Neural cell (in vitro differentiated cells): ENCODE data around the gene AK1. TPM values are rescaled to one million over a fixed set of nuclear protein-coding genes. Genes with fewer than 3 reads are reported as not detected.

Experiments
- H2AFZ ChIP-seq: fragments of 200-600, 300-800 bp; sonication (generic), shearing (Covaris generic); 2 replicates; pipeline ENCODE4 v1.6.0; 2014; ENCODE audit warnings: low read depth, mild to moderate bottlenecking, antibody characterized with exemption, low read length, moderate library complexity
- H3F3A ChIP-seq: fragments of 200-600 bp; shearing (Covaris generic); 2 replicates; pipeline ENCODE4 v1.6.1; 2016; ENCODE audit warnings: mild to moderate bottlenecking, moderate library complexity, mixed read lengths, antibody characterized with exemption, low read length; ENCODE audit not compliant: insufficient read depth, poor library complexity, severe bottlenecking
- H3K27ac ChIP-seq: fragments of 200-600, 300-800 bp; sonication (generic), shearing (Covaris generic); 2 replicates; pipeline ENCODE4 v1.5.1; 2014; ENCODE audit warnings: mild to moderate bottlenecking, low read length, moderate library complexity
- H3K27me3 ChIP-seq: fragments of 300-800, 200-600 bp; sonication (generic), shearing (Covaris generic); 2 replicates; pipeline ENCODE4 v1.6.0; 2014; ENCODE audit warnings: mild to moderate bottlenecking, low read depth, low read length, moderate library complexity; ENCODE audit not compliant: insufficient read depth
- H3K36me3 ChIP-seq: fragments of 300-800, 200-600 bp; sonication (generic), shearing (Covaris generic); 2 replicates; pipeline ENCODE4 v1.5.1; 2014; ENCODE audit warnings: mild to moderate bottlenecking, antibody characterized with exemption, low read length, moderate library complexity; ENCODE audit not compliant: insufficient read depth
- H3K4me2 ChIP-seq: fragments of 300-800, 200-600 bp; sonication (generic), shearing (Covaris generic); 2 replicates; pipeline ENCODE4 v1.6.0; 2014; ENCODE audit warnings: mild to moderate bottlenecking, low read length
- H3K4me3 ChIP-seq: fragments of 300-800, 200-600 bp; sonication (generic), shearing (Covaris generic); 2 replicates; pipeline ENCODE4 v1.5.1; 2014; ENCODE audit warnings: mild to moderate bottlenecking, low read length, moderate library complexity
- H3K79me2 ChIP-seq: fragments of 200-600 bp; shearing (Covaris generic); replicated peaks from 2 replicates; pipeline ENCODE4 v1.6.0; 2014; ENCODE audit warnings: mild to moderate bottlenecking, low read length, moderate library complexity; ENCODE audit not compliant: insufficient read depth
- H3K9ac ChIP-seq: fragments of 300-800, 200-600 bp; sonication (generic), shearing (Covaris generic); 2 replicates; pipeline ENCODE4 v1.6.1; 2016; ENCODE audit warnings: mild to moderate bottlenecking, low read length, mixed read lengths
- H3K9me2 ChIP-seq: fragments of 200-600 bp; shearing (Covaris generic); 2 replicates; pipeline ENCODE4 v1.6.1; 2016; ENCODE audit warnings: mild to moderate bottlenecking, low read length, mixed read lengths; ENCODE audit not compliant: insufficient read depth
- H3K9me3 ChIP-seq: fragments of 200-600, 300-800 bp; sonication (generic), shearing (Covaris generic); 2 replicates; pipeline ENCODE4 v1.6.1; 2016; ENCODE audit warnings: mild to moderate bottlenecking, mixed run types, low read length, moderate library complexity, mixed read lengths
- H4K20me1 ChIP-seq: fragments of 200-600 bp; shearing (Covaris generic); 2 replicates; pipeline ENCODE4 v1.6.1; 2016; ENCODE audit warnings: mild to moderate bottlenecking, mixed run types; ENCODE audit not compliant: insufficient read depth
- EP300 ChIP-seq: fragments of 450-650 bp; conservative IDR thresholded peaks from 2 replicates; pipeline ENCODE4 v1.6.1; 2014; ENCODE audit warnings: antibody characterized with exemption, mild to moderate bottlenecking, moderate library complexity; ENCODE audit not compliant: poor library complexity, severe bottlenecking
- EZH2 ChIP-seq: fragments of 200-600, 300-800 bp; shearing (Covaris generic), sonication (generic); IDR thresholded peaks from 2 replicates; pipeline ENCODE4 v1.6.1; 2014; ENCODE audit warnings: antibody characterized with exemption, low read length, borderline replicate concordance, mild to moderate bottlenecking; ENCODE audit not compliant: insufficient read depth, poor library complexity, severe bottlenecking
- MXI1 ChIP-seq: fragments of 450-650 bp; conservative IDR thresholded peaks from 2 replicates; pipeline ENCODE4 v1.6.1; 2014; ENCODE audit warnings: antibody characterized with exemption, mild to moderate bottlenecking; ENCODE audit not compliant: poor library complexity, severe bottlenecking
- POLR2AphosphoS5 ChIP-seq: IDR thresholded peaks from 2 replicates; pipeline ENCODE4 v1.6.1; 2012
- RAD21 ChIP-seq: fragments of 450-650 bp; conservative IDR thresholded peaks from 2 replicates; pipeline ENCODE4 v1.6.1; 2014; ENCODE audit warnings: antibody characterized with exemption, mild to moderate bottlenecking, moderate library complexity
- REST ChIP-seq: IDR thresholded peaks from 2 replicates; pipeline ENCODE4 v1.6.1; 2012; ENCODE audit warnings: borderline replicate concordance
- SMC3 ChIP-seq: fragments of 450-650 bp; conservative IDR thresholded peaks from 2 replicates; pipeline ENCODE4 v1.6.1; 2014; ENCODE audit warnings: antibody characterized with exemption, mild to moderate bottlenecking, moderate library complexity; ENCODE audit not compliant: poor library complexity
- TAF1 ChIP-seq: IDR thresholded peaks from 2 replicates; pipeline ENCODE4 v1.6.1; 2012; ENCODE audit warnings: low read depth
- polyA plus RNA-seq: library from polyadenylated mRNA; depleted of rRNA; stranded (reverse); fragments of >200 nt; gene quantifications from 2 replicates; pipeline ENCODE4 v1.2.3, GENCODE V29; 2014
- small RNA-seq, 3 experiments: library from RNA; depleted of rRNA; stranded (forward); fragments of <200 nt; gene quantifications; one replicate each; pipeline ENCODE3, GENCODE V24; 2012
- TF ChIP-seq, protein P1 (sequence below): fragments of 450-650 bp; IDR thresholded peaks from 2 replicates; pipeline ENCODE4 v1.5.1; 2014; ENCODE audit warnings: antibody characterized with exemption, mild to moderate bottlenecking, moderate library complexity; ENCODE audit not compliant: poor library complexity, severe bottlenecking

Gene AK1
- polyA plus RNA-seq, 1 donor from 2014 or later = 105 TPM

GRCh38 chr9:127817881-127818434 lies 59.5 kb downstream of the AK1 start:
- Histone ChIP-seq H4K20me1 (no peaks in the 10 kb centered on the region), H3K36me3 (no peaks in the 10 kb centered on the region), H3K79me2 (no peaks in the 10 kb centered on the region), H3K4me2 (no peak overlapping the region), H3K4me3 (no peak overlapping the region), H3K27me3 (no peaks in the 10 kb centered on the region), H3K9me2 (no peaks in the 10 kb centered on the region), H2AFZ (no peak overlapping the region), H3F3A (no peaks in the 10 kb centered on the region), H3K9me3 (no peaks in the 10 kb centered on the region), H3K9ac (no peak overlapping the region), H3K27ac (no peak overlapping the region)
- no peak for TF ChIP-seq POLR2AphosphoS5
- no peak for TF ChIP-seq SMC3
- no peak for TF ChIP-seq EZH2

DNA sequence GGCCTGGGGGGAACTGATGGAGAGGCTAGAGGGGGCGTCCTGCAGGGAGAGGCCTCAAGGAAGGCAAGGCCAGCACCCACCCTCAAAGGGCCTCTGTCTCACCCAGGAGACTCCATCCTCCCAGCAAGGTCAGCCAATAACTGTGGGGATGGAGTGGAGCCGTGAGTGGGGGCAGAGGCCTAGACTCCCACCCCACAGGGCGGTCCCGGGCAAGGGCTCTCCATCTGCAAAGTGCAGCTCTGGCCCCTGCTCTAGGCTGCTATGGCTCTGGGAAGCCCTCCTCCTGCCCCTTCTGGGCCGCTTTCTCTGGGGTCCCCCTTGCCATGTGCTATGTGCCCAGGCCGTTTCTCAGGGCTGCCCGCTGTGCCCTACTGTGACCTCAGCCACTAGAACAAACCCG lies 60.7 kb downstream of the AK1 start:
- H2AFZ ChIP-seq = no peak overlapping the region
- H3K9me2 ChIP-seq = no peaks in the 10 kb centered on the region
- H3K27ac ChIP-seq = no peak overlapping the region
- H3K9me3 ChIP-seq = no peaks in the 10 kb centered on the region
- no peaks in the 10 kb centered on the region for H4K20me1 ChIP-seq
- H3K79me2 ChIP-seq = no peaks in the 10 kb centered on the region
- H3K4me2 ChIP-seq = no peak overlapping the region
- H3K9ac ChIP-seq = no peak overlapping the region
- TF ChIP-seq MXI1 = no peak
- no peak for TF ChIP-seq EZH2
- TF ChIP-seq EP300 = no peak
- no peak for TF ChIP-seq REST
- TF ChIP-seq, protein P1, sequence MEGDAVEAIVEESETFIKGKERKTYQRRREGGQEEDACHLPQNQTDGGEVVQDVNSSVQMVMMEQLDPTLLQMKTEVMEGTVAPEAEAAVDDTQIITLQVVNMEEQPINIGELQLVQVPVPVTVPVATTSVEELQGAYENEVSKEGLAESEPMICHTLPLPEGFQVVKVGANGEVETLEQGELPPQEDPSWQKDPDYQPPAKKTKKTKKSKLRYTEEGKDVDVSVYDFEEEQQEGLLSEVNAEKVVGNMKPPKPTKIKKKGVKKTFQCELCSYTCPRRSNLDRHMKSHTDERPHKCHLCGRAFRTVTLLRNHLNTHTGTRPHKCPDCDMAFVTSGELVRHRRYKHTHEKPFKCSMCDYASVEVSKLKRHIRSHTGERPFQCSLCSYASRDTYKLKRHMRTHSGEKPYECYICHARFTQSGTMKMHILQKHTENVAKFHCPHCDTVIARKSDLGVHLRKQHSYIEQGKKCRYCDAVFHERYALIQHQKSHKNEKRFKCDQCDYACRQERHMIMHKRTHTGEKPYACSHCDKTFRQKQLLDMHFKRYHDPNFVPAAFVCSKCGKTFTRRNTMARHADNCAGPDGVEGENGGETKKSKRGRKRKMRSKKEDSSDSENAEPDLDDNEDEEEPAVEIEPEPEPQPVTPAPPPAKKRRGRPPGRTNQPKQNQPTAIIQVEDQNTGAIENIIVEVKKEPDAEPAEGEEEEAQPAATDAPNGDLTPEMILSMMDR = no peak
- TF ChIP-seq POLR2AphosphoS5 = no peak
- no peak for TF ChIP-seq RAD21
- TF ChIP-seq SMC3 = no peak
- no peak for TF ChIP-seq TAF1
- no peaks in the 10 kb centered on the region for H3K27me3 ChIP-seq
- no peaks in the 10 kb centered on the region for H3K36me3 ChIP-seq
- H3F3A ChIP-seq = no peaks in the 10 kb centered on the region
- H3K4me3 ChIP-seq = no peak overlapping the region

Small RNAs within 50 kb of the gene (small RNA-seq; reads per million reads assigned to genes)
- gene MIR4672 = 0 to 4.0 (median 0) reads per million in 3 experiments
- gene RF00019 = 0 to 1.2 (median 0) reads per million in 3 experiments
- gene RNA5SP296 = 0 reads per million in 3 experiments

Other genes with a start within 250 kb of the AK1 start
- 1.3 and 1.6 TPM in 2 replicates for gene CFAP157, start 170.7 kb downstream of the AK1 start, polyA plus RNA-seq
- 20.0 and 21.9 TPM in 2 replicates for gene PTRH1, start 162.0 kb downstream of the AK1 start, polyA plus RNA-seq
- 0.11 and 0.26 TPM in 2 replicates for gene TTC16, start 161.6 kb downstream of the AK1 start, polyA plus RNA-seq
- 54.1 and 59.7 TPM in 2 replicates for gene TOR2A, start 142.4 kb downstream of the AK1 start, polyA plus RNA-seq
- 14.5 and 19.4 TPM in 2 replicates for gene SH2D3C, start 99.0 kb downstream of the AK1 start, polyA plus RNA-seq
- 195 and 253 TPM in 2 replicates for gene CDK9, start 91.6 kb downstream of the AK1 start, polyA plus RNA-seq
- gene FPGS, start 74.8 kb downstream of the AK1 start, polyA plus RNA-seq = 38.4 and 60.5 TPM in 2 replicates
- gene ENG, start 23.0 kb downstream of the AK1 start, polyA plus RNA-seq = 0.10 TPM in 1 of 2 replicates, not detected in the other
- 44.2 and 59.3 TPM in 2 replicates for gene ST6GALNAC6, start 21.9 kb upstream of the AK1 start, polyA plus RNA-seq
- 4.8 and 5.9 TPM in 2 replicates for gene ST6GALNAC4, start 39.4 kb upstream of the AK1 start, polyA plus RNA-seq
- gene PIP5KL1, start 53.1 kb upstream of the AK1 start, polyA plus RNA-seq = 3.4 and 5.2 TPM in 2 replicates
- gene DPM2, start 60.2 kb upstream of the AK1 start, polyA plus RNA-seq = 30.5 and 44.9 TPM in 2 replicates
- 6.7 and 18.5 TPM in 2 replicates for gene EEIG1, start 103.3 kb upstream of the AK1 start, polyA plus RNA-seq
- 9.9 and 10.2 TPM in 2 replicates for gene NAIF1, start 189.6 kb upstream of the AK1 start, polyA plus RNA-seq
- gene SLC25A25, start 190.6 kb upstream of the AK1 start, polyA plus RNA-seq = 43.7 and 50.7 TPM in 2 replicates